ENCODE measurements around the gene ANKRD34B. TPM values are rescaled to one million over a fixed set of nuclear protein-coding genes. Genes with fewer than 3 reads are reported as not detected.

Gene ANKRD34B
- total and polyA plus RNA-seq, 10 of the 15 experiments (the other 5 are each of a cell fraction or from before 2014, with no cell fraction given) = under 0.01 TPM; not detected in 9

DNA sequence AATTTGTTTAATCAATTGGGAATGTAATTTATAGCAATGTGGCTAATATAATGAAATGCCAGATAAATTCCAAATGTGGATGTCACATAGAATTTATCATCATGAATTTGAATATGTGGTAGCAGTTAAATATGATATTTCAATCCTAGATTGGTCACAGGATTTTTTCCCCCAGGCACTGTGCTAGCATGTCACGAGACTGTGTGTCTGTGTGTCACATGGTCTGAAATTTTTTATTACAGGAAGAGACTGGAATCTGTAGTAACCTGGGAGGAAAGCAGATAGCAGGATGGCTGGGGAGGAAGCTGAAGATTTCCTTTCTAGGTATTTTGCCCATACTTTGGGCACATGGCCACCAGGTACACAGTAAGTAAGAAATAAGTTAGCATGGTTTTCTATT is 49.0 kb upstream of the ANKRD34B start:
- Histone ChIP-seq H3K4me2 (ENCODE audit: control insufficient read depth, insufficient read depth) (no peak overlapping the region), H3K4me3 (no peak overlapping the region), H3K9me3 (replicated peaks; ENCODE audit: control insufficient read depth, insufficient read depth, low read length) (no peaks in the 10 kb centered on the region), H3K27me3 (replicated peaks in 1 of 2; ENCODE audit: control insufficient read depth in 2 of 2, insufficient read depth in 2 of 2, low read length in 1 of 2) (no peaks in the 10 kb centered on the region), H4K20me1 (ENCODE audit: control insufficient read depth, insufficient read depth) (no peaks in the 10 kb centered on the region), H3K4me1 (ENCODE audit: control insufficient read depth, insufficient read depth, low read length) (no peaks in the 10 kb centered on the region), H3K79me2 (ENCODE audit: control insufficient read depth, insufficient read depth, low read length) (no peaks in the 10 kb centered on the region), H3K9ac (ENCODE audit: control insufficient read depth, insufficient read depth, low read length) (no peak overlapping the region), H2AFZ (ENCODE audit: control insufficient read depth, low read depth, low read length) (no peak overlapping the region), H3K36me3 (ENCODE audit: control insufficient read depth in 2 of 2, insufficient read depth in 2 of 2, low read length in 1 of 2) (no peaks in the 10 kb centered on the region; a peak in 1 of 4 replicates), H3K27ac (ENCODE audit: control insufficient read depth, insufficient read depth) (no peak overlapping the region)
- CTCF ChIA-PET = no interaction called here
- 95% methylated on average over 1 of the region's 1 CpG for WGBS (ENCODE audit: insufficient coverage, insufficient replicate concordance, low lambda C conversion rate, missing lambda C conversion rate)
- TF ChIP-seq, protein P1, sequence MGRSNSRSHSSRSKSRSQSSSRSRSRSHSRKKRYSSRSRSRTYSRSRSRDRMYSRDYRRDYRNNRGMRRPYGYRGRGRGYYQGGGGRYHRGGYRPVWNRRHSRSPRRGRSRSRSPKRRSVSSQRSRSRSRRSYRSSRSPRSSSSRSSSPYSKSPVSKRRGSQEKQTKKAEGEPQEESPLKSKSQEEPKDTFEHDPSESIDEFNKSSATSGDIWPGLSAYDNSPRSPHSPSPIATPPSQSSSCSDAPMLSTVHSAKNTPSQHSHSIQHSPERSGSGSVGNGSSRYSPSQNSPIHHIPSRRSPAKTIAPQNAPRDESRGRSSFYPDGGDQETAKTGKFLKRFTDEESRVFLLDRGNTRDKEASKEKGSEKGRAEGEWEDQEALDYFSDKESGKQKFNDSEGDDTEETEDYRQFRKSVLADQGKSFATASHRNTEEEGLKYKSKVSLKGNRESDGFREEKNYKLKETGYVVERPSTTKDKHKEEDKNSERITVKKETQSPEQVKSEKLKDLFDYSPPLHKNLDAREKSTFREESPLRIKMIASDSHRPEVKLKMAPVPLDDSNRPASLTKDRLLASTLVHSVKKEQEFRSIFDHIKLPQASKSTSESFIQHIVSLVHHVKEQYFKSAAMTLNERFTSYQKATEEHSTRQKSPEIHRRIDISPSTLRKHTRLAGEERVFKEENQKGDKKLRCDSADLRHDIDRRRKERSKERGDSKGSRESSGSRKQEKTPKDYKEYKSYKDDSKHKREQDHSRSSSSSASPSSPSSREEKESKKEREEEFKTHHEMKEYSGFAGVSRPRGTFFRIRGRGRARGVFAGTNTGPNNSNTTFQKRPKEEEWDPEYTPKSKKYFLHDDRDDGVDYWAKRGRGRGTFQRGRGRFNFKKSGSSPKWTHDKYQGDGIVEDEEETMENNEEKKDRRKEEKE (IDR thresholded peaks at IDR 0.05) = no peak
- TF ChIP-seq, protein P2, sequence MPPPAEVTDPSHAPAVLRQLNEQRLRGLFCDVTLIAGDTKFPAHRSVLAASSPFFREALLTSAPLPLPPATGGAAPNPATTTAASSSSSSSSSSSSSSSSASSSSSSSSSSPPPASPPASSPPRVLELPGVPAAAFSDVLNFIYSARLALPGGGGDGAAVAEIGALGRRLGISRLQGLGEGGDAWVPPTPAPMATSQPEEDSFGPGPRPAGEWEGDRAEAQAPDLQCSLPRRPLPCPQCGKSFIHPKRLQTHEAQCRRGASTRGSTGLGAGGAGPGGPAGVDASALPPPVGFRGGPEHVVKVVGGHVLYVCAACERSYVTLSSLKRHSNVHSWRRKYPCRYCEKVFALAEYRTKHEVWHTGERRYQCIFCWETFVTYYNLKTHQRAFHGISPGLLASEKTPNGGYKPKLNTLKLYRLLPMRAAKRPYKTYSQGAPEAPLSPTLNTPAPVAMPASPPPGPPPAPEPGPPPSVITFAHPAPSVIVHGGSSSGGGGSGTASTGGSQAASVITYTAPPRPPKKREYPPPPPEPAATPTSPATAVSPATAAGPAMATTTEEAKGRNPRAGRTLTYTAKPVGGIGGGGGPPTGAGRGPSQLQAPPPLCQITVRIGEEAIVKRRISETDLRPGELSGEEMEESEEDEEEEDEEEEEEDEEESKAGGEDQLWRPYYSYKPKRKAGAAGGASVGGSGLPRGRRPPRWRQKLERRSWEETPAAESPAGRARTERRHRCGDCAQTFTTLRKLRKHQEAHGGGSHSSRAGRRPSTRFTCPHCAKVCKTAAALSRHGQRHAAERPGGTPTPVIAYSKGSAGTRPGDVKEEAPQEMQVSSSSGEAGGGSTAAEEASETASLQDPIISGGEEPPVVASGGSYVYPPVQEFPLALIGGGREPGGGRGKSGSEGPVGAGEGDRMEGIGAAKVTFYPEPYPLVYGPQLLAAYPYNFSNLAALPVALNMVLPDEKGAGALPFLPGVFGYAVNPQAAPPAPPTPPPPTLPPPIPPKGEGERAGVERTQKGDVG (CRISPR knock-in tag; IDR thresholded peaks at IDR 0.05) = no peak
- FAIRE-seq (no peak), DNase-seq (ENCODE audit: low read depth, low spot score) (no peak), ATAC-seq (no peak)
- no TSS peak for BruUV-seq (replicated peaks)
- POLR2A ChIA-PET = interaction anchor here (0.5 kb wide), 1 partner anchor 106 kb away, joined by 5 read pairs; no protein-coding TSS in a partner anchor
- SMC1A ChIA-PET (ENCODE audit: uncharacterized antibody, unreplicated experiment) = no interaction called here
- intact Hi-C loops (cut with micrococcal nuclease; ENCODE audit: unreplicated experiment) = no loop called here
- in situ Hi-C loops (cut with MboI) = no loop called here
- RAD21 ChIA-PET (ENCODE audit: unreplicated experiment) = no interaction called here

Data from GM12878 (cell line).